SKM-1 (cell line): ENCODE data around the gene SS18.

Experiments used
- DNase-seq: peaks from one replicate; lab custom pipeline; 2025; ENCODE audit not compliant: unreplicated experiment; lab: John Stamatoyannopoulos, UW

Gene SS18

GRCh38 chr18:26071725-26072124 is 18.7 kb downstream of the SS18 start:
- no peak for DNase-seq

GRCh38 chr18:26071020-26071419 is 19.4 kb downstream of the SS18 start:
- no peak for DNase-seq

- no peak for DNase-seq
These were observed 31.1 kb downstream of the SS18 start for GRCh38 chr18:26059357-26059756.

GRCh38 chr18:26057344-26057773 is 33.1 kb downstream of the SS18 start:
- DNase-seq = no peak

GRCh38 chr18:26056291-26056690 is 34.1 kb downstream of the SS18 start:
- DNase-seq = no peak

GRCh38 chr18:26052505-26052904 is 37.9 kb downstream of the SS18 start:
- no peak for DNase-seq

- DNase-seq = no peak
These were observed 38.6 kb downstream of the SS18 start for GRCh38 chr18:26051843-26052242.

GRCh38 chr18:26046419-26047077 is 43.9 kb downstream of the SS18 start:
- DNase-seq = no peak

GRCh38 chr18:26044807-26045206 is 45.6 kb downstream of the SS18 start:
- DNase-seq = no peak

- no peak for DNase-seq
These were observed 50.3 kb downstream of the SS18 start for GRCh38 chr18:26040051-26040656.

GRCh38 chr18:26039203-26039602 is 51.2 kb downstream of the SS18 start:
- DNase-seq = no peak

- no peak for DNase-seq
These were observed 53.8 kb downstream of the SS18 start for GRCh38 chr18:26036635-26037034.

GRCh38 chr18:26034850-26035497 is 55.4 kb downstream of the SS18 start:
- no peak for DNase-seq

- DNase-seq = no peak
These were observed 67.8 kb downstream of the SS18 start for GRCh38 chr18:26022585-26022984.

- no peak for DNase-seq
These were observed 69.2 kb downstream of the SS18 start for GRCh38 chr18:26021061-26021754.

- DNase-seq = no peak
These were observed 72.5 kb downstream of the SS18 start for GRCh38 chr18:26017929-26018328.

- DNase-seq = no peak
These were observed 76.0 kb downstream of the SS18 start for GRCh38 chr18:26014462-26014861.

- no peak for DNase-seq
These were observed 81.8 kb downstream of the SS18 start for GRCh38 chr18:26008619-26009018.

- no peak for DNase-seq
These were observed 82.3 kb downstream of the SS18 start for GRCh38 chr18:26008096-26008495.

- no peak for DNase-seq
These were observed 84.5 kb downstream of the SS18 start for GRCh38 chr18:26005950-26006349.

- no peak for DNase-seq
These were observed 85.6 kb downstream of the SS18 start for GRCh38 chr18:26004832-26005231.

- DNase-seq = no peak
These were observed 86.6 kb downstream of the SS18 start for GRCh38 chr18:26003817-26004216.
